ENCODE results near the gene ABHD14A. TPM values are rescaled to one million over a fixed set of nuclear protein-coding genes. Genes with fewer than 3 reads are reported as not detected.
A peak's percentile ranks its signal among the peaks of the same experiment; 100 is the strongest.

The ABHD14A gene
- total and polyA plus RNA-seq, 8 donors, result 14.7 to 30.2 (median 22.3) TPM

- H3K4me3 ChIP-seq, result peak overlapping the region; percentile 53 to 64
- no peak overlapping the region for H3K27ac ChIP-seq
- intact Hi-C loops (cut with DNase I), result no loop called here
- TF ChIP-seq CTCF (IDR thresholded peaks at IDR 0.05), result no peak
- DNase-seq (peak in 1 of 4 donors; percentile 70), ATAC-seq (no peak)
- no peaks in the 10 kb centered on the region for H3K36me3 ChIP-seq
- H3K9me3 ChIP-seq, result no peaks in the 10 kb centered on the region
- H3K27me3 ChIP-seq, result peaks cover 0 to 28% of the 10 kb centered on the region in 2 donors
- peaks cover 6 to 23% of the 10 kb centered on the region in 2 donors for H3K4me1 ChIP-seq
Measured at GRCh38 chr3:51966486-51966885, 8.4 kb upstream of the ABHD14A start.

DNA sequence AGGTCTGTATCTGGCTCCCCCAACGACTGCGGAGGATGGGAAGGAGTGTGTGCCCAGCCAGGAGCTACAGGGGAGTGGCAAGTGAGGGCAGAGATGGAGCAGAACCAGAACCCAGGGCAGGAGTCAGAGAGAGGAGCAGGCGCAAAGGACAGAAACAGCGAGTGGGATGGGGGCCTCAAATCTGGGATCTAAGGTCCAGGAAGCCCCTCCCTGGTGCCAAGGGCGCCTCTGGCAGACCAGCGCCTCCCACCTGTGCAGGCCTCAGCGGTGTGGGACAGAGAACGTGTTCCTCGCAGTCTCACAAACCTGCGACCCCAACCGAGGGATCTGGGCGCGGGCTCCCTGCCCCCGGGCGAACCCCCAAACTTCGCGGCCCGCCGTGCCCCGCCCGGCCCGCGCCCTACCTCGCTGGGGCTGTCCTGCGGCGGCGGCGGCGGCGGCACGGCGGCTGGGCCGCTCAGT lies 7.9 kb upstream of the ABHD14A start:
- DNase-seq, result no peak
- Histone ChIP-seq H3K36me3 (no peaks in the 10 kb centered on the region), H3K27me3 (peaks cover 0 to 28% of the 10 kb centered on the region in 2 donors), H3K4me1 (peaks cover 6 to 23% of the 10 kb centered on the region in 2 donors), H3K9me3 (no peaks in the 10 kb centered on the region), H3K27ac (peak overlapping the region; percentile 44 to 82), H3K4me3 (peak overlapping the region; percentile 53 to 64)
- no peak for ATAC-seq
- no peak for TF ChIP-seq CTCF (IDR thresholded peaks at IDR 0.05)
- intact Hi-C loops (cut with DNase I), result no loop called here

DNA sequence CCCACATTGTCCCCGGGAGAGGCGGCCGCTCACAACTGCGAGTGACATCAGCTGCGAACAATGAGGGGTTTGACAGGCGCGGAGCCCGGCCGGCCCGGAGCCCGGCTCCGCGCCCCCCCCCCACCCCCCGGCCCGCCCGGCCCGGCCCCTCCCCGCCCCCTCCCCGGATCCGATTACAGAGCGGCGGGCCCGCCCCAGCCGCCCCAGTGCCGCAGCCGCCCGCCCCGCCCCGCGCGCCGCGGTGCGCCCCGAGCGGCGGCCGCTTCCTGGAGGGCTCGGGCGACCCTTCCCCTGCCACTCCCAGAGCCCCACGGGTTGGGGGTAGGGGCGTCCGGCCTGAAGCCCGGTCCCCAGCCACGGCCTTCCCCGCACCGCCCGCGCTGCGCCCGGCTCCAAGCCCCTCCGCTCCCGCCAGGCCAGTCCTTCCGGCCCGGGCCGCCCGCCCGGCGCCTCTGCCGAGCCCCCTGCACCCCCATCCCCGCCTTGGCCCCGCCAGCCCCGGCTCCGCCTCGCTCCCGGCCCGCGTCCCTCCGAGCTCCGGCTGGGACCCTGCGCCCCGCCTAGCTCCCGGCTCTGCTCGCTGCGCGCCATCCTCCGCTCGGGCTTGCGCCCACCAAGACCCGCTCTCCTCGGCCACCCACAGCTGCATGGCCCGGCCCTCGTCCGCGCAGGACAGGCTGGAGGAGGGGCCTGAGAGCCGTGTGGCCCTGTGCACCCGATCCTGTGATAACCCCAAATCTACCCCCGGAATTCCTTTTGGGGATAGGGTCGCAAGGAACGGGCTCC lies 7.3 kb upstream of the ABHD14A start, which contains the start of gene PCBP4:
TSS of gene PCBP4 (minus strand) at position 71 of the 786 bp plus-strand sequence. CDS start 6,214 bp downstream, outside the sequence.
- intact Hi-C loops (cut with DNase I), result no loop called here
- H3K9me3 ChIP-seq, result no peaks in the 10 kb centered on the region
- peak within 1 kb of the TSS; percentile 53 to 64 for H3K4me3 ChIP-seq
- no peak for TF ChIP-seq CTCF (IDR thresholded peaks at IDR 0.05)
- H3K27me3 ChIP-seq, result peaks cover 0 to 28% of the 10 kb centered on the region in 2 donors
- DNase-seq, result peak; percentile 59 to 88 (median 66)
- H3K36me3 ChIP-seq, result no peaks in the 10 kb centered on the region
- peak within 1 kb of the TSS; percentile 82 to 85 for H3K27ac ChIP-seq
- peak; percentile 75 for ATAC-seq
- H3K4me1 ChIP-seq, result peaks cover 6 to 28% of the 10 kb centered on the region in 2 donors

DNA sequence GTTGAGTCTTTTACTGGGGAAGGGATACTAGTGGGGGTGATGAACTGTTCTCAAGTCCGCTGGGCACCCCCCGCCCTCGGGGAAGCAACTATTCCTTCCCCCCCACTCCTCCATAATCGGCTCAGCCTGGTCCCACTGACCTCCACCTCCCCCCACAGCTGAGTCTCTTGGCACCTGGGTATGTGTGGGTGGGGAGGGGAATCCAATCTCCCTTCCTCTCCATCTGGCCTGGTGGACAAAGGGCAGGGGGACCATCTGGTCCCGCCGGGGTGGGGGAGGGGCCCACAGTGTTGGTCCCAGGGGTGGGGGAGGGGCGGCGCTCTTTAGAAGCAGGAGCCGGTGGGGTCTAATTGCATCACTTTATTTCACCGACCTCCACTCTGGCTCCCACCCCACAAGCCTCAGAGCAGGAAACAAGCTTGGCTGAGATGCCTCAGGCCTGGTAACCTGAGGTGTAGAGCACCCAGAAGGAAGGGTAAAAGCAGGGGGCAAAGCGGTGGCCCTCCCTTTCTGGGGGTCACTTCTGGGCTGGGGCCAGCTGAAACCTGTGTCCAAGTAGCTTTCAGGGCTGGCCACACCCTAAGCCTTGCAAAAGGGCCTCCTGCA lies 6.6 kb upstream of the ABHD14A start:
- H3K4me1 ChIP-seq, result peaks cover 6 to 35% of the 10 kb centered on the region in 2 donors
- H3K9me3 ChIP-seq, result no peaks in the 10 kb centered on the region
- peak overlapping the region; percentile 82 to 85 for H3K27ac ChIP-seq
- peak; percentile 9 for ATAC-seq
- intact Hi-C loops (cut with DNase I), result no loop called here
- H3K36me3 ChIP-seq, result no peaks in the 10 kb centered on the region
- H3K4me3 ChIP-seq, result peak overlapping the region; percentile 48 to 53
- H3K27me3 ChIP-seq, result peaks cover 0 to 28% of the 10 kb centered on the region in 2 donors
- peak in 1 of 4 donors; percentile 60 for DNase-seq
- no peak for TF ChIP-seq CTCF (IDR thresholded peaks at IDR 0.05)
